ENCODE data around the gene MKKS. TPM values are rescaled to one million over a fixed set of nuclear protein-coding genes. Genes with fewer than 3 reads are reported as not detected.

Gene MKKS
- polyA plus RNA-seq, 6 donors from 2014 or later, result 8.9 to 27.3 (median 19.7) TPM

GRCh38 chr20:10367943-10368701 is 65.9 kb downstream of the MKKS start:
- no peak overlapping the region for H3K27ac Mint-ChIP-seq
- H3K4me1 Mint-ChIP-seq, result no peaks in the 10 kb centered on the region
- no peak for DNase-seq
- H3K9me3 Mint-ChIP-seq, result peaks cover 0 to 4% (median under 1%) of the 10 kb centered on the region in 7 donors
- peaks cover 0 to 1% of the 10 kb centered on the region in 2 donors for H3K36me3 Mint-ChIP-seq
- ATAC-seq (ENCODE audit: low read depth in 2 of 2), result no peak
- H3K27me3 Mint-ChIP-seq, result peaks cover 4 to 13% (median 9%) of the 10 kb centered on the region in 3 donors
- H3K4me3 Mint-ChIP-seq, result no peak overlapping the region

GRCh38 chr20:10367693-10367942 is 66.4 kb downstream of the MKKS start:
- Mint-ChIP-seq H3K9me3 (peaks cover 0 to 4% (median 0%) of the 10 kb centered on the region in 7 donors), H3K4me1 (no peaks in the 10 kb centered on the region), H3K27me3 (peaks cover 4 to 13% (median 9%) of the 10 kb centered on the region in 3 donors), H3K27ac (no peak overlapping the region), H3K36me3 (no peaks in the 10 kb centered on the region), H3K4me3 (no peak overlapping the region)
- ATAC-seq (ENCODE audit: low read depth in 2 of 2), result no peak
- DNase-seq, result no peak

- Mint-ChIP-seq H3K27ac (no peak overlapping the region), H3K9me3 (peaks cover 0 to 4% (median 0%) of the 10 kb centered on the region in 7 donors), H3K4me3 (no peak overlapping the region), H3K27me3 (peaks cover 4 to 13% (median 9%) of the 10 kb centered on the region in 3 donors), H3K36me3 (no peaks in the 10 kb centered on the region), H3K4me1 (no peaks in the 10 kb centered on the region)
- ATAC-seq (ENCODE audit: low read depth in 2 of 2) (no peak), DNase-seq (no peak)
Observed at GRCh38 chr20:10366898-10367692, 66.9 kb downstream of the MKKS start.

- DNase-seq (no peak), ATAC-seq (ENCODE audit: low read depth in 2 of 2) (no peak)
- peaks cover 3 to 5% (median 4%) of the 10 kb centered on the region in 3 donors for H3K27me3 Mint-ChIP-seq
- H3K27ac Mint-ChIP-seq, result no peak overlapping the region
- H3K9me3 Mint-ChIP-seq, result peaks cover 0 to 4% (median 0%) of the 10 kb centered on the region in 7 donors
- H3K4me3 Mint-ChIP-seq, result no peak overlapping the region
- no peaks in the 10 kb centered on the region for H3K4me1 Mint-ChIP-seq
- H3K36me3 Mint-ChIP-seq, result no peaks in the 10 kb centered on the region
Observed at GRCh38 chr20:10362674-10363073, 71.3 kb downstream of the MKKS start.

GRCh38 chr20:10360878-10361277 is 73.1 kb downstream of the MKKS start:
- H3K4me3 Mint-ChIP-seq, result no peak overlapping the region
- no peaks in the 10 kb centered on the region for H3K4me1 Mint-ChIP-seq
- H3K27ac Mint-ChIP-seq, result no peak overlapping the region
- no peak for ATAC-seq (ENCODE audit: low read depth in 2 of 2)
- no peak for DNase-seq
- H3K9me3 Mint-ChIP-seq, result peaks cover 0 to 10% (median 0%) of the 10 kb centered on the region in 7 donors
- no peaks in the 10 kb centered on the region for H3K36me3 Mint-ChIP-seq
- peaks cover 4 to 8% (median 8%) of the 10 kb centered on the region in 3 donors for H3K27me3 Mint-ChIP-seq

GRCh38 chr20:10359621-10360040 is 74.4 kb downstream of the MKKS start:
- H3K4me1 Mint-ChIP-seq, result no peaks in the 10 kb centered on the region
- H3K27me3 Mint-ChIP-seq, result peaks cover 4 to 8% (median 8%) of the 10 kb centered on the region in 3 donors
- DNase-seq (no peak), ATAC-seq (ENCODE audit: low read depth in 2 of 2) (no peak)
- H3K36me3 Mint-ChIP-seq, result no peaks in the 10 kb centered on the region
- H3K9me3 Mint-ChIP-seq, result peaks cover 0 to 10% (median 0%) of the 10 kb centered on the region in 7 donors
- no peak overlapping the region for H3K27ac Mint-ChIP-seq
- no peak overlapping the region for H3K4me3 Mint-ChIP-seq

GRCh38 chr20:10357974-10358373 is 76.0 kb downstream of the MKKS start:
- Mint-ChIP-seq H3K27me3 (peaks cover 6 to 8% (median 8%) of the 10 kb centered on the region in 3 donors), H3K4me3 (no peak overlapping the region), H3K36me3 (no peaks in the 10 kb centered on the region), H3K4me1 (no peaks in the 10 kb centered on the region), H3K27ac (no peak overlapping the region), H3K9me3 (peaks cover 0 to 7% (median 0%) of the 10 kb centered on the region in 7 donors)
- DNase-seq (no peak), ATAC-seq (ENCODE audit: low read depth in 2 of 2) (no peak)

- H3K36me3 Mint-ChIP-seq, result no peaks in the 10 kb centered on the region
- H3K4me1 Mint-ChIP-seq, result no peaks in the 10 kb centered on the region
- peak overlapping the region in 1 of 6 donors; percentile 33 for H3K27ac Mint-ChIP-seq
Observed at GRCh38 chr20:10357061-10357708, 76.8 kb downstream of the MKKS start.

GRCh38 chr20:10356628-10357027 is 77.4 kb downstream of the MKKS start:
- H3K27ac Mint-ChIP-seq, result no peak overlapping the region
- no peaks in the 10 kb centered on the region for H3K36me3 Mint-ChIP-seq
- no peaks in the 10 kb centered on the region for H3K4me1 Mint-ChIP-seq
- no peak for DNase-seq
- no peak for ATAC-seq (ENCODE audit: low read depth in 2 of 2)
- H3K4me3 Mint-ChIP-seq, result no peak overlapping the region
- H3K27me3 Mint-ChIP-seq, result peaks cover 8% of the 10 kb centered on the region in 3 donors
- H3K9me3 Mint-ChIP-seq, result peaks cover 0 to 7% (median 0%) of the 10 kb centered on the region in 7 donors

More at GRCh38 chr20:10357061-10357708, 76.8 kb downstream of the MKKS start:
- H3K9me3 Mint-ChIP-seq, result peaks cover 0 to 7% (median 0%) of the 10 kb centered on the region in 7 donors
- ATAC-seq (ENCODE audit: low read depth in 2 of 2), result no peak
- peak overlapping the region in 1 of 8 donors; percentile 7 for H3K4me3 Mint-ChIP-seq
- peaks cover 8% of the 10 kb centered on the region in 3 donors for H3K27me3 Mint-ChIP-seq
- DNase-seq, result no peak

- H3K27ac Mint-ChIP-seq, result no peak overlapping the region
- no peak for DNase-seq
- H3K4me3 Mint-ChIP-seq, result no peak overlapping the region
- no peaks in the 10 kb centered on the region for H3K36me3 Mint-ChIP-seq
- H3K9me3 Mint-ChIP-seq, result peaks cover 0 to 7% (median 0%) of the 10 kb centered on the region in 7 donors
- H3K27me3 Mint-ChIP-seq, result peaks cover 8% of the 10 kb centered on the region in 3 donors
- ATAC-seq (ENCODE audit: low read depth in 2 of 2), result no peak
- H3K4me1 Mint-ChIP-seq, result no peaks in the 10 kb centered on the region
Observed at GRCh38 chr20:10352934-10353824, 80.8 kb downstream of the MKKS start.

Data from naive B cell (primary cell).